ENCODE data around the gene SYNM. TPM values are rescaled to one million over a fixed set of nuclear protein-coding genes. Genes with fewer than 3 reads are reported as not detected.

The SYNM gene
- total and polyA plus RNA-seq, 2 of the 8 experiments (the other 6 are each of a cell fraction or from before 2014, with no cell fraction given) = 0.89 to 2.0 TPM

DNA sequence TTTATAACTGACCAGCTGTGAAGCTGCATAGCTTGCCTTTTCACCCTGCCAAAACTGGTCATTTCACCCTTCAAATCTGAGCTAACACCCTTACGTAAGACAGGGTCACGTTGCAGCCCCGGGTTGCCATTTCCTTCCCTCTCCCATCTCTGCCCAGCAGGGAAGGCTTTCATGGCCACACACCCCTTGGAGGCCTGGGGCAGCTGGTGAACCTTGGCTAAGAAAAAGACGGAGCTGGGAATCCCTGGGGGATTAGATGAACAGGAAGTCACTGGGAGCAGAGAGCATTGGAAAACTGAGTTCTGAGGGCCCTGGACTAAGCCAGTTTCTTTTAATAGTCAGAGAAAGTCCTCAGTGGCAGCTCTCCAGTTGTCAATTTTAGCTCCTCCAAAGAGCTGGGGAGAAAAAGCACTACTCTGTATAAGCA is 76.7 kb downstream of the SYNM start (continued):
- no peak for TF ChIP-seq TAF7 (optimal IDR thresholded peaks at IDR 0.05; ENCODE audit: borderline replicate concordance, low read depth, low read length)
- no peak for TF ChIP-seq RAD21 (IDR thresholded peaks at IDR 0.05 in 1 of 2, conservative IDR thresholded peaks at IDR 0.05 in 1 of 2; ENCODE audit: low read depth in 2 of 2, low read length in 2 of 2)
- TF ChIP-seq SIRT6 (IDR thresholded peaks at IDR 0.05; ENCODE audit: low read length) = no peak
- TF ChIP-seq NANOG (IDR thresholded peaks at IDR 0.05; ENCODE audit: insufficient read depth, low read depth, low read length, poor library complexity, severe bottlenecking) = no peak
